Stimulated activated CD8-positive, alpha-beta memory T cell treated with anti-CD3 and anti-CD28 coated beads, Interleukin-4, amount 100 ng/mL, for 1 hour (primary cell): ENCODE results near the gene TBPL2.
"Not testable (repeated sequence)": the region's sequence is repeated elsewhere in the genome, so short reads cannot be mapped to it uniquely, and the experiment has no call there.

ENCODE experiments used
- DNase-seq, 2 donors: peaks; one replicate each; pipeline ENCODE4 v3.0.0-alpha.2; 2020; ENCODE audit warnings: low read depth in 2 of 2, low spot score in 1 of 2

TBPL2 gene

DNA sequence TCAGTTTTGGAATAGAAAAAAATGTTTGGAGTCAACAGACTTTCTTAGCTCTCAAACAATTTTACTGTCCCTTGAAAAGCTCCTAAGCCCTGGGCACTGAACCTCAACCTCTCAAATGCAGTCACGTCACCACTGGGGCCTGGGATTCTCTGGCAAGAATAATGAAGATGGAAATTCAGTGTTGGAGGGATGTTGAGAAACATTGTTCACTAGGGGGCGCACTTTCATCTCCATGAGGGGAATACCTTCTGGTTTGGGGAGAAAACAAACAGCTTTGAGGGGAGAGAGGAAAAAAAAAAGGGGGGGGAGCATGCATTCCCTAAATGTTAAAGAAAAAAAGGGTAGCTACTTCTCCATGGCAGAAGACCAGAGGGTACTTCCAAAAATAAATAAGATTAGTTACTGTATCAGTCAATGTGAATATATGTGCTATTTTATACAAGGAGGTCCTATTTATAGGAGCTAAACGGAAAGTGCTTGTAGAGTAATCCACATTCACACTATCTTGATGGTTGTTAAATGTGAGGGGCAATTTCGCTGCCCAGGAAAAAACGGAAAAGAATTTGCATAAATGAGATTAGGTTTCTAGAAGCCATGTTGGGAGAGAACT, 5.8 kb upstream of the TBPL2 start:
- no peak for DNase-seq

DNA sequence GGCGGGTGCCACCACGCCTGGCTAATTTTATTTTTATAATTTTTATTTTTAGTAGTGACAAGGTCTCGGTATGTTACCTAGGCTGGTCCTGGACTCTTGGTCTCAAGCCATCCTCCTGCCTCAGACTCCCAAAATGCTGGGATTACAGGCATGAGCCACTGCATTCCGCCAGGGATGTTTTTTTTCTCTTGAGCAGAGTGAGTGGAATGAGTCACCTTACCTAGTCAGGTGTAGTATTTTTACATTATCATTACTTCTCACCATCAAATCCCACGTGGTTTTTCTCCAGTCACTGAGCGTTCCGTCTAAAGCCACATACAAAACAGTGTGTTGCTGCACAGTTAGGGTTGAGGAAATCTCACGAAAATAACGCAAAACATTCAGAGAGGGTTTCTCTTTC, 870 bp upstream of the TBPL2 start:
- no peak for DNase-seq

DNA sequence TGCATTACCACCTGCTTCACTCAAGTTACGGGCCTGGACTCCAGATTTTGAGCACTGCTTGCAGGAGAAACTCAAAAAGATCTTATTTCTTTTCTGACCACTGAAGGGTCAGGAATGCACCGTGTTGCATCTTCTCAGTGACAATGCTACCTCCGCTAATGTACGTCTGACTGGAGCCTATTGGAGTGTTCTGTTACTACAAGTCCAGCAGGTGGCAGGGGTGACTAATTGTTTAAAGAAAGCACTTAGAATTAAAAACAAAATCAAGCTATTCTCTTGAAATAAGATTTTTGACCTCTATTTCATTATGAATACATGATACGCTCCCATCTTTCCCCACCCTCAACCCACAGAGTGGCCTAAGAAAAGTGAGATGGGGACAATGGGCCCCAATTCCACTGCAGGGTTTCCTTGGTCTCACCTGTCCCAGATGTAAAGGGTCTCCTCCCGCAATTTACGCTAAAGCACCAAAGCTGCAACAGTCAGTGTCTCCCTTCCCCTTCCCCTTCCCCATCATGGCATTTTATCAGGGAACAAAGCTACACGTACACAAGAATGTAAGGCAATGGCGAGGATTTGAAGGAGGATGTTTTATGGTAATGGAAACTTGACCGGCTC, 2.2 kb downstream of the TBPL2 start:
- DNase-seq: no peak

DNA sequence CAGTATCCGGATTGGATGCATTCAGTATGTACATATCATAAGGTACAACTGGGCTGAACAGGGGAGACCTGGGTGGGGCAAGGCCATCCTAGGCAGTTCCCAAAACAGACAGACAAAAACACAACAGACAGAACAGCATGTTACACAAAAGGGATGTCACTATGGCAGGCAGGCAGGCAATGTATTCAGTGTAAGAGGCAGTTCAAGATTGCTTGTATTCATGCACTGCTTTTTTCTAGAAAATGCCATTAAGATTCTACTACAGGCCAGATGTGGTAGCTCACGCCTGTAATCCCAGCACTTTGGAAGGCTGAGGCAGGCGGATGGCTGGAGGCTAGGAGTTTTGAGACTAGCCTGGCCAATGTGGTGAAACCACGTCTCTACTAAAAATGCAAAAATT, 3.5 kb downstream of the TBPL2 start:
- no peak for DNase-seq

DNA sequence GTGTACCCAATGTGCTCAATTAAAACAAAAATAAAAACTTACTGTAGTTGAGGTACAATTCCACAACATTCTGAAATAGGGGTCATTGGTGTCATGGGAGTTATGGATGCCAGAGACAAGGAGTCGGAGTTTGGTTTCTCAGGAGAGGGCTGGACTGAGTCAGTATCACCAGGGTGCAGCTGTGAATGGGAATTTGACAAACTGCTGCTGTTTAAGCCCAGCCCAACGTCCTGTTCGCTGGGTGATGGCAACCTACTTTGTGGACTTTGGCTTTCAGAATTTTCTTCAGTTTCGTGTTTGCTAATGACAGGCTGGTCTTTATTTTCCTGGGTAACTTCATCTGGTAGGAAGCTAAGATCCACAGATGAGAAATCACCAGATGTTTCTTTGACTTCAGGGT, 3.9 kb downstream of the TBPL2 start:
- no peak for DNase-seq

DNA sequence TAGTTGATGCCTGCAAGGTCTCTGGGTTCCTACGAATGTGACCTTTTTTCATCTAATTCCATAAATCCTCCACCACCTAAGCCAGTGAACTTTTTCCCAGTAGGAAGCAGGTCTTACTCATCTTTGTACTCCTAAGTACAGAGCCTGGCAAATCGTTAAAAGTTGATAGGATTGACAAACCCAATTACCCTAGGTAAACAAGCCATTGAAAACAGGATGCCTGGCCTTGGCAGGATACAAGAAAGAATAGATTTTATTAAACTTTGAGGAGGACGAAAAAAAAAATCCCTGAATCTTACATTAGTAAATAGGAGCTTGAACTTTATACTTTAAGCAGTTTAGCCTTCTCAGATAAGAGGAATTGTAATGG, 5.6 kb downstream of the TBPL2 start:
- no peak for DNase-seq

DNA sequence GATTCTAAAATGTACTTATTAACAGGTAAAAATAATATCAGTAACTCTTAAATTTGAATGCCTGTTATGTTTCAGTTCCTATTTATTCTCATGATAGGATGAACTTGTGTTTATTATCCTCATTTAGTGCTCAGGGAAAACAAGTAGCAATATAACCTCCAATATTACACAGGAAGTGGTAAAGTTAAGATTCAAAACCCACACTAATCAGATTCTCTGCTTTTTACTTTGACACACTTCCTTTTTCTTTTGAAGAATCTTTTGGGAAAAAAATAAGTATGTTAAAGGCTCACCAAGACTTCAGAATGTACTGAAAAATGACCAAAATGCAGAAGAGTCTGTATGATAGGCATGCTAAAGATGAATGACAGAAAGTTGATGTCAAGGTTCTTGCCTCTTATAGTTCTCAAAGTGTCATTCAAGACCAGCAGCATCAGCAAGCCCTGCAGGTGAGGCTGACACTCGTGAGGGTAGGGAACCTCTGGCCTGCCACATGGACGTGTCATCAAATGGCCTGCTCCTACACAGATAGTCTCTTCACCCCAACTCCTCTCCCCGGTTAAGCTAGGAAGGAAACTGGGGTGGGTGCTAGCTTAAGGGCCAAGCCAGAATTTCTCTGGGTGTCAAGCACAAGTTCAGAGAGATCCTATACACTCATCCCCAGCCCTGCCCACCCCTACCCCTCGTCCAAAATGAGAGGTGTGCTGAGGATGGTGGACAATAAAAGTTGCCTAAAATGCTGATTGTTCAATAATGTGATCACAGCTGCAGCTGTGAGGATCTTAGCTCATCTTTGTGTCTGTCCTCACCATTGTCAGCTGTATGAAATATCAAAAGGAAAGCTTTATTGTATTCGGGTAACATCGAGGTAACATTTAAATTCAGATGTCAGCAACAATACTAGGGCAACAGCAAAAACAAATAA, 6.3 kb downstream of the TBPL2 start:
- no peak for DNase-seq

DNA sequence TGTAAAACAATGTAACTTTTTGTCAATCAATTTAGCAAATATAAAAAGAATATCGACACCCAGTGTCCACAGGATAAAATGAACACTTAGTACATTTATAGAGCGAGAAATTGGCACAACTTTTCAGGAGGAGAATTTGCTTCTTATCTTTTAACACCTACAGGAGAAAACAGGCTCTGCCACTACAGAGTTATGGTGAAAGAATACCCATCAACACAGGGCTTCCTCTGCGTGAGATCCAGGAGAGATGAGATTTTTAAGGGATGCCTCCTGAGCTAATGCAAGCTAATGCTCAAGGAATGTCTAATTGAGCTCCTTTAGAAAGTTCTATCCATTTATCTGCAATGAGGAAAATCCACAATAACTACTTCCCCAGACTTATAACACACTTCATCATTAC, 7.8 kb downstream of the TBPL2 start:
- no peak for DNase-seq

DNA sequence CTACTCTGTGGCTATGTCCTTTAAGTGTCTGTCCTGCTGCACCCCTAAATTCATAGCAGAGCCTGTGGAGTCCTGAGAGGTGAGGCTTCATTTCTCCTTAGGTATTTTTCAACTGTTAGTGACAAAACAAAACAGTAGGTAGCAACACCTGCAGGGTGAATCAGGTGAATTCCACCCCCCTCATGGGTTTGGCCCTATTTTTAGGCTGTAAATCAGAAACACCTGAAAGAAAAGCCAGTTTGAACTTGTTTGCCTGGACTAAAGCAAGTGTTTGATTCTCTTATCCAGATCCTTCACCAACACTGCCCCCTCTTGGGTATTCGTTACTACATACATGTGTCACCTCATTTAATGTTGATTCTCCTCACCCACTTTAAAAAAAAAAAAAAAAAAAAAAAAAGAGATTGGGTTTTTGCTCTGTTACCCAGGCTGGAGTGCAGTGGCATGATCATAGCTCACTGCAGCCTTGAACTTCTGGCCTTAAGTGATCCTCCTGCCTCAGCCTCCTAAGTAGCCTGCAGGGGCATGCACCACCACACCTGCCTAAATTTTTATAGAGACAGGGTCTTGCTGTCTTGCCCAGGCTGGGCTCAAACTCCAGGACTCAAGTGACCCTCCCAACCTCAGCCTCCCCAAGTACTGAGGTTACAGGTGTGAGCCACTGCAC, 10.3 kb downstream of the TBPL2 start:
- DNase-seq: no peak

DNA sequence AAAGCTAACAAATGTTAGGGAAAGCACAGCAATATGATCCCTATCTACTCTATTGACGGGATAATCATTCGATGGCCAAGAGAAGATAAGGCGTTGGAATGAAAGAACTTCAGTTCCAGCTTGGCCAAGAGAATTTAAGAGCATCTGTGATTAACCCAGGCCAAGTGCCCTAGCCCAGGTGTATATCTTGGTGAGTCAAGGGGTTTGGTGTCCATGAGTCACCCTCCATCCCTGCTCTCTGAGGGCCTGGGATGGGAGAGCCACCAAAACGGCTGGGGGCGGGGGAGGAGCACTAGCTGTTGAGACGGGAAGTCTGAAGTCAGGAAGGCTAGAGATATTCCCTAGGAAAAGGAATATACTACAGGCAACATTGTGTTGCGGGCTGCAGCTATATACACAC, 13.0 kb downstream of the TBPL2 start:
- no peak for DNase-seq

DNA sequence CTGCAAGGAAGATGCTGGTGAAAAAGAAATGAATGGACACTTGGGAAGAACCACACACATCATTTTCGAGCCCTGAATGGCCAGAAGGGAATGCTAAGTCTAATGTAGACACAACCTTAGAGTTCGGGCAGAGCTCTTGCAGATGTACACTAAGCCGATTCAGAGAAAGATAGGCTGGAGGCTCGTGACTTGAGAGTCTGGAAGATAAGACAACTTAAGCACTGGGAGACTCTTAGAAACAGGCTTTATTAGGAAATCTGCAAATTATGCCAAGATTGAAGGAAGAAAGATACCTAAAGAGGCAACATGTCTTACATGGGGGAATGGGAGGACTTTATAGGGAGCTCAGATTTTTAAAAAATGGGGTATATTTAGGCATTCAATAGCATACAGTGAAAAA, 13.5 kb downstream of the TBPL2 start:
- no peak for DNase-seq

DNA sequence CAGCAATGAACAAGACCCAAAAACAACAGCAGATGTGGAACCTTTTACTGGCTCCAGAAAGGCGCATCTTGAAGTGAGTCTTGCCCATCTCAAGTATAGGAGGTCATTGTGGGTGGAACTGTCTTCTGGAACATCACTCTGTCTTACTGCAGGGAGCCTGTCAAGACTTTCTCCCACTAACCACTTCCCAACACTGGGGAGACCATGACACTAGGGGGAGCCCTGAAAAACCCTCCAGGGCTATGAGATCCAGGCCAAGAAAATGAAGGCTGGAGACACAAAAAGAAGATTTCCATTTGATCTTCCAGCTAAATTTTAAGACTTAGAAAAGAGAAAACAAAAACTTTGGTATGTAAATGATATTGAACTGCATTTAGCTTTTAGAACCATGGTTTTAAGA, 15.3 kb downstream of the TBPL2 start:
- DNase-seq: no peak

DNA sequence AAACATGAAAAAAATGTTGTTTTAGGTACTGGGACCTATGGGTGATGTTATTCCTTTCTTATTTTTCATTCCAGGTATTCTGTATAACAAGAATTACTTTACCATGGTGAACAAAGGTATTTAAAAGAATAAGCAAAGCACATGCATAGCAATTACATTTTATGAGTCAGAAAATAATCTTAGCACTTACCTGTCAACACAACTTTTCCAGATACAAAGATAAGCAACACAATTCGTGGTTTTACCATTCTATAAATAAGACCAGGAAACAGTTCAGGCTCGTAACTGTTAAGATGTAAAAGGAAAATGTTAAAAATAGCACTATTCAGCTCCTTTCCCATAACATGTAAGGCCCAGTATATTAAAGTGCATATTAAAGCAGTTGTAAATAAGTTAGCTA, 16.4 kb downstream of the TBPL2 start:
- no peak for DNase-seq

DNA sequence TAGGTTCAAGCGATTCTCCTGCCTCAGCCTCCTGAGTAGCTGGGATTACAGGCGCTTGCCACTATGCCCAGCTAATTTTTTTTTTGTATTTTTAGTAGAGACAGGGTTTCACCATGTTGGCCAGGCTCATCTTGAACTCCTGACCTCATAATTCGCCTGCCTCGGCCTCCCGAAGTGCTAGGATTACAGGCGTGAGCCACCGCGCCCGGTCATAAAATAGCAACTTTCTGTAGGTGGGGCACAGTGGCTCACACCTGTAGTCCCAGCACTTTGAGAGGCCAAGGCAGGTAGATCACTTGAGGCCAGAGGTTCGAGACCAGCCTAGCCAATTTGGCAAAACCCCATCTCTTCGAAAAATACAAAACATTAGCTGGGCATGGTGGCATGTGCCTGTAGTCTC, 18.1 kb downstream of the TBPL2 start:
- DNase-seq: not testable (repeated sequence)

DNA sequence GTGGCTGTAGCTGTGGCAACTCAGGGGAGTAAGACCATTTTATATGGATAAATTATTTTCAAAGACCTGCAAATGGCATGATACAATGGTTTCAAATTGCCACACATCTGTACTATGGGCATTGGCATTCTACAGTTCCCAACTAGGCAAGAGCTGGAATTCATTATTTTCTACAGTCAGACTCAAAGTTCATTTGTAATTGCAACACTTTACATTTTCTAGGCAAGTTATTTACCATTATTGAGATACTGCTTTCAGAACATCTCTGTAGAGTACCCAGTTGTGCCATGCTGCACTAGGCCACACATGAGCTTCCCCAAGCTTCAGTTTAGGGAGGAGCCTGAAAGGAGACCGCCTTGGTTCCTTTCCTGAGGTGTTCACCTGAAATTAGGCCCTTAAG, 20.8 kb downstream of the TBPL2 start:
- DNase-seq: no peak

DNA sequence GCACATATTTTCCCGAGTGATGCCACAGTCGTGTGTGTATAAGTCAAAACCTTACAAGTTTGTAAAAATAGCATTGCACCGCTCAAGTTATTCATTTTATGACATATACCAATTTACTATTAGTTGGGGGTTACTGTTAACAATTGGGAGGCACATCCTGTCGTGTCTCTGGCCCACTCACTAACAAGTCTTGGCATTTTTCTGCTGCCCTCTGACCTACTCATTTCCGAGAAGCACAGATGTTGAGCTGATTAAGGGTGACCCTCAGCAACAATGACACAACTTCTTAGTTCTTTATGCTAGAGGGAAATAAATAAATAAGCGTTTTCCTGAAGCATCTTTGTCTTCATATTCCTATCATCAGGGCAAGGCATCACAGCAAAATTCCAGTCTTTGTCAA, 22.0 kb downstream of the TBPL2 start:
- DNase-seq: no peak

DNA sequence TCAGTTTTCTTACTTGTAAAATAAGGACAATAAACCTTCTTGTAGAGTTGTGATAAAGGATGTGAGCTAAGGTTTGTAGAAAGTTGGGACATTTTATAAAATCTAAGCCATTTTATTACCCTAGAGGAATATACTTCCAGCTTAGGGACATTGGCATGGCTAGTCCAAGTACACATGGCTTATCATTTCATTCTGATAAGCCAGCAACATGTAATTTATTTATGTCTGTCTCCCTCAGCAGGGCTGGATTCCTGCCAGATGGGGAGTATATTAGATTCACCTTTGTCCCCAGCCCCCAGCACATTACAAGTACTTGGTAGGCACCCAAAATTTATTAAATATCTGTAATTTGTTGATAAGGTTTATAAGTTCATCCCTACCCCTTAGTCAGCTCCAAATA, 22.5 kb downstream of the TBPL2 start:
- DNase-seq: no peak

DNA sequence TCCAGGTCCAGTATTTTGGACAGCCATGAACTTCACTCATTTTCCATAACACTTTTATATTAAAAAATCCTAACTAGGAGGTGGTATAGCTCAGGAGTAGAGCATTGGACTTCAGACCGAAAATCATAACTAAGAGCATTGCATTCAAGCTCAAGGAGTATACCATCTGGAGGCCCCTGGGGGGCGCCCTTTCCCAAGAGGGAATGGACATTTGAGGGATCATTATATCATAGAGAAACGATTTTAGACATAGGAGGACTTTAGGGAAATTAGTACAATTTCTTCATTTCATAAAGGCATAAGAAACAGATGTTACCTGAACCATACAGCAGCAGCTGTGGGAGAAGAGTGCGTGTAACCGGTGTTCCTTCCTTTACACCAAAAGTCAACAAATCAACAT, 23.6 kb downstream of the TBPL2 start:
- no peak for DNase-seq

DNA sequence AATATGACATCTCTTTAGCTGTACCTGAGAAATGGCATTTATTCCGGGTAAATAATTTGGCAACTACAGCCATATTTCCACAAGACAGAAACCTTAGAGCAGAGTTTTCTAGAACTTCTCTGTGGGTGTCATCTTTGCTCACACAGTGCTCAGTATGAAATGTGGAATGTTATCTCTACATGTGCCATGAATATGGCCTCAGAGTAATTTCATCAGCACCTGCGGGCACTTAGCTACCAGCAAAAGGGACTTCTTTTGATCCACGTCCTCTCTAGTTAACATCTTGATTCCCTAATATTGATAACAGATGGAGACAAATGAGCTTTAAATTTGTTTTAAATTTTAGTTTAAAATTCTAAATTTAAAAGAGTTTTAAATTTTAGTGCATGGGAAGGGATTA, 25.9 kb downstream of the TBPL2 start:
- DNase-seq: no peak

DNA sequence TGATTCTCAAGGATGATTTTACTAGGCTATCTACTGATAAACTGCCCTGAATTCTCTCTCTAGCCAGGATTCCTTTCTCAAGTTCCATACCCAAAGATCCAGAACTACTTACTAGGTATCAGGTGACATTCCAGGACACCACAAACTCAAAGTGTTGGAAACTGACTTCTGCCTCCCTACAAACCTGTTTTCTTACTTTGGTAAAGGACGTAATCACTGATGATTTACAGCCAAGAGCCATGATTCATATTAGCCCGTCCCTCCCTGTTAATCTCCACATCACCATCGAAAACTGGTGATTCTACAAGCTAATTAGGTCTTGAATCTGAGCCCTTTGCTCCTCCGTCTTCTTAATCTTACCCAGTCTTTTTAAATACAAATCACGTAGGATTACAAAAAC, 27.7 kb downstream of the TBPL2 start:
- no peak for DNase-seq

DNA sequence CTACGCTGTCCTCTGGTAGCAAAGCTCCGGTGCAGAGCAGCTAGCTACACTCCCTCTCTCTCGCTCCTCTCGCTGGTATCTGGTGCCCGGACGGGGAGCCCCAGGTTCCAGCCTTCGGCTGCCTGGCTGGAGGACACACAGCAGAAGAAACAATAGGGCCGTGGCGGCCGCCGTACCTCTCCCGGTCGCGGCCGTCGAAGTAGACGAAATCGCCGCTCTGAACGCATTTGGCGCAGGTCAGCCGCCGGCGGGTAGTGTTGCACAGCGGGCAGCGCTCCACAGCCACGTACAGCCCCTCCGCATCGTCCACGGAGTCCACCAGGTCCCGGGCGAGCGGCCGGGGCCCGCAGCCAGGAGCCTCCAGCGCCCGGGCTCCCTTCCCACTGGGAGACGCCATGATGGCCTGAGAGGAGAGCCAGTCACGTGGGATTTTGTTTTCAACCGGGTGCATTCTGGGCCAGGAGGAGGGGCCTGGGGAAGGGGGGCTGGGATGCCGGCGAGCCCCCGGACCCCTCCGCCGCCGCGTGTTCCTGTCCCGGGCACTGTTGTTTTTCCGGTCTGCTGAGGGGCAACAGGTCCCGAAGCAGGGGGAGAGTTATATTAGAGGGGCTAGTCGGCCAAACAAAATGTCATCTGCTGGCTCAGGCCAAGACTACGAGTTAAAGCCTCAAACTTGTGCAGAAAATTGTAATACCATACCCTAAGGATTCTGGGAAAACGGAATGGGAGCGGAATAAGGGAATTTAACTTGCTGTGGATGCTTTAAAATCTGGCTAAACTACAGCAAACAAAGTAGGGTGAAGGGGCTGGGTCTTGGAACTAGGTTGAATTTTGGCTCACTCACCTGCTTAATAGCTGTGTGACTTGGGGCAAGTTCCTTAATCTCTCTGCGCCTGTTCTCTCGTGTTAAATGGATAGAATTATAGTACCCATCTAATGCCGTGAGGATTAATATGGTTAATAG, 28.7 kb downstream of the TBPL2 start, which contains the start of gene ATG14:
TSS of gene ATG14 (minus strand) at position 405 of the 964 bp plus-strand sequence. CDS start at position 397, 8 bp downstream.
- DNase-seq: peak; percentile 38 to 53
